SK-N-MC (cell line): ENCODE results near the gene COL10A1.

Experiments
- EZH2 ChIP-seq: fragments of 200-600 bp; sonication (generic); IDR thresholded peaks from one replicate; pipeline ENCODE4 v1.6.1; 2017; ENCODE audit warnings: antibody characterized with exemption
- FOXP2 ChIP-seq: optimal IDR thresholded peaks from 2 replicates; pipeline ENCODE3; 2011; ENCODE audit warnings: mild to moderate bottlenecking, moderate library complexity; ENCODE audit not compliant: insufficient read depth; ENCODE audit errors: extremely low read length, control extremely low read depth
- POLR2AphosphoS5 ChIP-seq: IDR thresholded peaks from 2 replicates; pipeline ENCODE4 v1.6.1; 2012; ENCODE audit warnings: mild to moderate bottlenecking, low read depth, low read length, borderline replicate concordance

GRCh38 chr6:116133453-116133852 lies 7.5 kb upstream of the COL10A1 start:
- TF ChIP-seq POLR2AphosphoS5 (no peak), EZH2 (no peak), FOXP2 (no peak)
